ENCODE measurements around the gene MYRIP. TPM values are rescaled to one million over a fixed set of nuclear protein-coding genes. Genes with fewer than 3 reads are reported as not detected.

MYRIP gene
- total and polyA plus RNA-seq, 2 experiments from 2014 or later: 1.5 to 1.8 TPM

DNA sequence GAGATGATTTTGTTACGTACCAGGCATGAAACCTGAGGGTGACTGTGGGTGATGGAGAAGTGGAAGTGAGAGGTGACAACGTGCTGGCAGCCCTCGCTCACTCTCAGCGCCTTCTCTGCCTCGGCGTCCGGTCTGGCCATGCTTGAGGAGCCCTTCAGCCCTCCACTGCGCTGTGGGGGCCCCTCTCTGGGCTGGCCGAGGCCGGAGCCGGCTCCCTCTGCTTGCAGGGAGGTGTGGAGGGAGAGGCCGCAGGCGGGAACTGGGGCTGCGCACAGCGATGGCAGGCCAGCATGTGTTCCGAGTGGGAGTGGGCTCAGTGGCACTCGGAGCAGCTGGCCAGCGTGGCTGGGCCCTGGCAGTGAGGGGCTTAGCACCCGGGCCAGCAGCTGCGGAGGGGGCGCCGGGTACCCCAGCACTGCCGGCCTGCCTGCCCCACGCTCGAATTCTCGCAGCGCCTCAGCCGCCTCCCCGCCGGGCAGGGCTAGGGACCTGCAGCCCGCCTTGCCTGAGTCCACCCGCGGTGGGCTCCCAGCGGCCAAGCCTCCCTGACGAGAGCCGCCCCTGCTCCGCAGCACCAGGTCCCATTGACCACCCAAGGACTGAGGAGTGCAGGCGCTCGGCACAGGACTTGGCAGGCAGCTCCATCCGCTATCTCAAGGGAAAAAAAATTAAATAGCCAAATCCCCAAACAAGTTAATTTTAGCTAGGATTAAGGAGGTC is 29.7 kb upstream of the MYRIP start:
- no peaks in the 10 kb centered on the region for H3K79me2 ChIP-seq (replicated peaks; ENCODE audit: insufficient read depth)
- Mint-ChIP-seq H3K27me3 (ENCODE audit: insufficient read depth, low read depth, poor library complexity) (no peaks in the 10 kb centered on the region), H3K4me1 (no peaks in the 10 kb centered on the region), H3K27ac (no peak overlapping the region), H3K4me3 (no peak overlapping the region), H3K36me3 (ENCODE audit: low read depth) (peaks cover 13% of the 10 kb centered on the region; the same call in 1 of the 3 replicates), H3K9me3 (peaks cover 27% of the 10 kb centered on the region)
- no peaks in the 10 kb centered on the region for H3K4me1 ChIP-seq (ENCODE audit: insufficient read depth)
- no peak for DNase-seq (ENCODE audit: low spot score)
- H2AFZ ChIP-seq: no peak overlapping the region
- H3K4me2 ChIP-seq: no peak overlapping the region
- H3K4me3 ChIP-seq: no peak overlapping the region
- H3K36me3 ChIP-seq (ENCODE audit: insufficient read depth): no peaks in the 10 kb centered on the region
- H3K27ac ChIP-seq (ENCODE audit: low read depth): no peak overlapping the region
- H3K27me3 ChIP-seq (ENCODE audit: insufficient read depth): no peaks in the 10 kb centered on the region
- TF ChIP-seq ZNF462 (CRISPR knock-in tag; IDR thresholded peaks at IDR 0.05) (no peak), EZH2 (IDR thresholded peaks at IDR 0.05; ENCODE audit: low read depth, unreplicated experiment) (no peak), ETS1 (IDR thresholded peaks at IDR 0.05) (no peak), NANOG (IDR thresholded peaks at IDR 0.05; ENCODE audit: borderline replicate concordance) (no peak), STAT1 (IDR thresholded peaks at IDR 0.05; ENCODE audit: unreplicated experiment) (no peak), EZH2phosphoT487 (IDR thresholded peaks at IDR 0.05; ENCODE audit: unreplicated experiment) (no peak), CTCF (conservative IDR thresholded peaks at IDR 0.05; ENCODE audit: low read depth in 2 of 2) (no peak), CREB1 (CRISPR knock-in tag; IDR thresholded peaks at IDR 0.05; ENCODE audit: low read depth) (no peak)
- no peaks in the 10 kb centered on the region for H3F3A ChIP-seq (replicated peaks; ENCODE audit: low read depth)
- H4K20me1 ChIP-seq (replicated peaks; ENCODE audit: insufficient read depth): no peaks in the 10 kb centered on the region
- no peaks in the 10 kb centered on the region for H3K9me2 ChIP-seq (ENCODE audit: insufficient read depth)
- ATAC-seq: no peak
